Fibroblast of peridontal ligament (primary cell): Measurements from ENCODE around the gene CAMTA1.
"Not testable (repeated sequence)": the region's sequence is repeated elsewhere in the genome, so short reads cannot be mapped to it uniquely, and the experiment has no call there.

ENCODE experiments used
- DNase-seq: peaks from one replicate; pipeline ENCODE4 v3.0.0-alpha.2; 2010; ENCODE audit errors: extremely low read depth

Gene CAMTA1

GRCh38 chr1:6810146-6810734 lies 25.0 kb downstream of the CAMTA1 start:
- DNase-seq = not testable (repeated sequence)

DNA sequence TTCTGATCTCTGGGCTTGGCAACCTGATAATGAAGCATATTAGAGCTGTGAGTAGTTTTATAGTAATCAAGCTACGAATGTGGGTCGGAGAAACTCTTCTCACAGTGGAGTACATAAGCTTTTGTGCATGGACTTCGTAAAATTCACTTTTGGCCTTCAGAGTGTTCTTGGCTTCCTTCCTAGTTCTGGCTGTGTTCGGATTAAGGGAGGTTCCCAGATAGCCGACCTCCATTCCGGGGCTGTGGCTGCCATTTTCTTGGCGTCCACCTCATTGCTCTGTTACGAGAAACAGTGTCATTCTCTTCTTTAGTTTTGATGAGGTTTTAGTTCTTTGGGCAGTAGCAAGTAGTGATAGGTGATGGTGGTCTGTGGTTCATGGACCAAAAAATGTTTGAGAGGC lies 26.3 kb downstream of the CAMTA1 start:
- DNase-seq = no peak

GRCh38 chr1:6813165-6813564 lies 27.9 kb downstream of the CAMTA1 start:
- DNase-seq = no peak

DNA sequence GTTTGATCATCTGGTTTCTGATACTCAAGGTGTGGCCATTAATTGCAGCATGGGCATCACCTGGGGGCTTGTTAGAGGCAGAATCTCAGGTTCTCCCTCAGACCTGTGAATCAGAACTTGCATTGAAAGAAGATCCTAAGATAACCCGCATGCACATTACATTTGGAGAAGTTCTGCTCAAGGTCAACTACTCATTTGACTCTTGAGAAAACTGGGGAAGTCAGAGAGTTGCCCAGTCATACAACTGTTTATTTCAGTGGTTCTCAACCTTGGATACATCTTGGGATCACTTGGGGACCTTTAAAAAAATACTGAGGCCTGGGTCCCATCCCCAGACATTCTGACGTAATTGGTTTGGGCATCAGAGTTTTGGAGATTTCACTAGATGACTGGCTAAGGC lies 30.5 kb downstream of the CAMTA1 start:
- DNase-seq = no peak

DNA sequence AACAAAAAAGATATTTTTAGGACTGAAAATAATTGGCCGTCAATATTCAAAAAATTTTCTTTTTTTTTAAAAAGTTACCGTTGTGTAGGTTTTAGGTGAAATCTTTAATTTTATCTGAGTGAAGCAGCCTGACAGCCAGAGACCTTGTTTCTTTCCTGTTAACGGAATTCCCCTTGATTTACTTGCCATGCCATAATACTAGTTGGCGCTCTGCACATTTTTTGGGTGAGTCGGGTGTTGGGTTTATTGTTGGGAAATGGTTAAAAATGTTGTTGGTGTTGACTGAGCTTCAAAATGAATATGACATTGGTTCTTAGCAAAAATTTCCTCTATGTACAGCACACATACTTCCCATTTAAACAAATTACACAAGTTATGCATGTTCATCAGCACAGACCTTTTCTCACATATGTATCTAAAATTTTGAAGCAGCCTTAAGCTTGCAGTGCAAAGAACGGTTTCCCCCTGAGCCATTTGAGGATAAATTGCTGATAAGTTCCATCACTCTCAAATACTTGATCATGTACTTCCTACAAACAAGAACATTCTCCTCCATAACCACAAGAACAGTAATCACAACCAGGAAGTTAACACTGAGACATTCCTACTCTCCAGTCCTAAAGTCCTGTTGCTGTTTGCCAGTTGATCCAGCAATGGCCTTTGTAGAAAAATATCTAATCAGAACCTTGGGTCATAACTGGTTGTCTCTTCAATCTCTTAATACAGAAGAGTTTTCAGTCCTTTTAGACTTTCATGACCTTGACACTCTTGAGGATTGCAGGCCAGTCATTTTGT lies 34.2 kb downstream of the CAMTA1 start:
- peak; percentile 66 for DNase-seq

GRCh38 chr1:6820899-6821298 lies 35.6 kb downstream of the CAMTA1 start:
- DNase-seq = no peak

- peak; percentile 35 for DNase-seq
These were observed 37.5 kb downstream of the CAMTA1 start for GRCh38 chr1:6822530-6823359.

DNA sequence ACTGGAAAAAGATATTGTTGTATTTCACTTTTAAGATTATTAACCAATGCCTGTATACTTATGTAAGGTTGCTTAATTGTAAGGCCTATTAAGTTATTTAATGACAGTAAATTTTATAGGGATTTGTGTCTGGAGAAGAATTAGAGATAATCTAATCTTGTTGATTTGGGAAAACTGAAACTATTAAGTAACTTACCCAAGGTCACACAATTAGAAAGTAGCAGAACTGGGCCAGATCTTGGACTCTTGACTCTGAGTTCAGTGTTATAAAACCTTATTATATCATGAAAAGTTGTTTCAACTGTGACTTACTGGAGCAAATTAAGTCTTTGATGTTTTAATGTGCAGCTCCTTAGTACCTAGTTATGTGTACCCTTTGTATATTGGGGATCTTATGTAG lies 38.5 kb downstream of the CAMTA1 start:
- DNase-seq = no peak

DNA sequence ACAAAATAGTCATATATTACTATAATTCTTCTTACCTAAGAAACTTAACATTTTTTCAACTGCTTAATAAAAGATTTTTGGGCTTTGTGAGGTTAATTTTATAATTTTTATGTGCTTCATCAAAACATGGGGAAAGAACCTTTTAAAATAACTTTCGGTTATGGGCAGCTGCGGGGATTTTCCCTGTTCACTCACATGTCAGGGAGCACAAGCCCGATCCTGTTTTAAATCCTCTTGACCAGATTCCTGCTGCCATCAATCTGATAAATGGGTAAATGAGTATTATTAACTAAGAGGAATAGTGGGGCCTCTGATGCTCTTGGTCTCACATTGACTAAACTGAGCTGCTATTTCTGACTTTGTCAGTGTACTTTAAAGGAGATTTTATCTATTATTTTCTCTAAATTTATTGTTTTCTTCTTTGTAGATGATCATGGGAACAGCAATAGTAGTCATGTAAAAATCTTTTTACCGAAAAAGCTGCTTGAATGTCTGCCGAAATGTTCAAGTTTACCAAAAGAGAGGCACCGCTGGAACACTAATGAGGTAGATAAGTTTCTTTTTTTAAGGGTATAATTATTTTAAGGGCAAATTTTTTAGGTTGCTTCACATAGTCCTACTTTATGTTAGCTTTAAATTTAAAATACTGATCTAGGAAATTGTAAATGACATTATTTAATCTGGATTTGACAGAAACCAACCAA lies 39.6 kb downstream of the CAMTA1 start:
- no peak for DNase-seq

- no peak for DNase-seq
These were observed 40.6 kb downstream of the CAMTA1 start for GRCh38 chr1:6825828-6826227.

DNA sequence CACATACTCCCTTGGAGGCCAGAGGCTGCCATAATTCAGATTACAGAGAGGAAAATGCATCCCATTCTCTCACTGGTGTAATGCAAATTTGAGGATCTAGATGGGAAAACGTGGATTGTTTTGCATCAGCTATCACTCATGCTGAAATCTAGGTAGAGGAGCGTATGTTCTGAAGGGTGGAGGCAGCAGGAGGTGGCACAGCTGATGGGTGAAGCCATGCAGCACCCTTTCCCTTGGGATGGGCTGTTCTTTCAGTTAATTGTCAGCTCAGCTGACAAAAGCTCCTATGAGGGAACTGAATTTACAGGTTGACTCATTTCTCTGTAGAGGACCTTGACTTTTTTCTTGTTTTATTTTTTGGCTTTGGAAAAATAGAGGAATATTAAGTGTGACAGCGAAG lies 41.8 kb downstream of the CAMTA1 start:
- no peak for DNase-seq

GRCh38 chr1:6827630-6828165 lies 42.4 kb downstream of the CAMTA1 start:
- DNase-seq = peak; percentile 11

DNA sequence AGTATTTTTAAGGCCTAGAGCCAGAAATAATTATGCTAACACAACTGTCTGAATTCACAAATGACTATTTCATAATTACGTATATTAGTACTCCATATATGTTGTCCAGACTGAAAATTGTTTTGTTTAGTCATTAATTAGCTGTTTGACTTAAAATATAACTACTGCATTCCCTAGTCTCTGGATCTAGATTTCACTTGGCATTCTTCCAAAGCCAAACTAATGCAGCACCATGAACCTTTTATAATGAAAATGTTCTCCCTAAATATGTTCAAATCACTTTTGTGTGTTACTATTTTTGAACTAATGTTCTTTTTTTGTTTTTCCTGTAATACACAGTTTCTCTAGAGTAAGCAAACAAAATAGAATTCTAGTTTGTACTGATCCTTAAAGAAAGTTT lies 46.1 kb downstream of the CAMTA1 start:
- peak; percentile 29 for DNase-seq

GRCh38 chr1:6832006-6832405 lies 46.8 kb downstream of the CAMTA1 start:
- not testable (repeated sequence) for DNase-seq

DNA sequence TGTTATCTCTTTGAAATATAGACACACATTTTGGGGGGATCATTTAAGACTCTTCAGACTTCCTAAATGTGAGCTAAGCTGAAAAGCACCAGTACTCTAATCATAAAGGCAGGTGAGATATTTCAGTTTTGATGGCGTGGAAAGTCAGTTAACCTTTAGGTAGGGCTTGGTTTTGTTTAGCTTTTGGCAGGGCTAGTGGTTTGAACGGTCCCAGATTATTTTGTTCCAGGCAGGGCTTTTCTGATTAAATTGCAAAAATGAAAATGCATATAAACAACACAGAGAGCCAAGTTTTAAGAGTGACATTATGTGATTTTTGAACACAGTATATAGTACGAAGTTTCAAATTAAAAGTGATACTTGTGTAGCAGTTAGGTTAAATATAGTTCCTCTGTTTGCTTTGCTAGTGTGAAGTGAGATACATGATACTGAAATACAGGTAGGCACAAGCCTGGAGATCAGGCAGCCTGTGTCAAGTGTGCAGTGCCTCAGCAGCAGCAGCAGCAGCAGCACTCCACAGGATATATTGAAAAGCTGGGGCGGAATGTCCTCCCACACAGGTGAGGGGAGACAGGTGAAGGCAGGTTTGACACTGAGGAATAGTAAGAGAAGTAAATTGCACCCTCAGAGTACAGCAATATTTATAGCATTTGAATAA lies 47.4 kb downstream of the CAMTA1 start:
- DNase-seq = no peak

- DNase-seq = no peak
These were observed 48.5 kb downstream of the CAMTA1 start for GRCh38 chr1:6833804-6834203.

- no peak for DNase-seq
These were observed 49.1 kb downstream of the CAMTA1 start for GRCh38 chr1:6834366-6834765.

DNA sequence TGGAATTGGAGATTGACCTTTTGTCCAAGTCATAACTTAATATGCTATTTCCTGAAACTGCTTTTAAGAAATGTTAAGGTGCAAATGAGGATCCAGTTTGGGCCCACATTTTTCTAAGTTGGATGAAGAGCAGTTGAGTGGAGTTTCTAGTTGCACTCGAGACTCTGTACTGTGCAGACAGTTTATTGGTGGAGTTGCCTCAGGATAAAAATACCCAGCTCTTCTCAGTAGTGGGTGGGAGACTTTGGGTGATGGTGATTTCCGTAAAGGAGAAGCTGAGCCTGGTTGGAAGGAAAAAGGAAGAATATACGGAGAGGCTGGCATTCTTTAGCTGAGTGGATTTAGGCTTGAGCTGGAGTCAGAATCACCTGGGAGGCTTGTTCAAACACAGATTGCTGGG lies 49.9 kb downstream of the CAMTA1 start:
- DNase-seq = no peak

DNA sequence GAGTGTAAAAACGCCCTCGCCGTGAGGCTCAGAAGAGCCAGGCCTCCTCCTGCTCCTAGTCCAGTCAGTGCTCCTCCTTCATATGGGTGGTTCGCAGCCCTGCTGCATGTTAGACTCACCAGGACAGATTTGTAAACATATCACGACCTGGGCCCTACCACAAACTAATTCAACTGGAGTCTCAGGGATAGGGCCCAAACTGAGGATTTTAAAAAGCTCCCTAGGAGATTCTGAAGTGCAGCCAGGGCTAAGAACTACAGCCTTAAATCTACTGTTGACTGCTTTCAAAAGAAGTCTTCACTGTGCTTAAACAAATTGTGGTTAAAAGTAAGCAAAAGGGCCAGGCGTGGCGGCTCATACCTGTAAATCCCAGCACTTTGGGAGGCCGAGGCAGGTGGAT lies 57.0 kb downstream of the CAMTA1 start:
- DNase-seq = no peak

DNA sequence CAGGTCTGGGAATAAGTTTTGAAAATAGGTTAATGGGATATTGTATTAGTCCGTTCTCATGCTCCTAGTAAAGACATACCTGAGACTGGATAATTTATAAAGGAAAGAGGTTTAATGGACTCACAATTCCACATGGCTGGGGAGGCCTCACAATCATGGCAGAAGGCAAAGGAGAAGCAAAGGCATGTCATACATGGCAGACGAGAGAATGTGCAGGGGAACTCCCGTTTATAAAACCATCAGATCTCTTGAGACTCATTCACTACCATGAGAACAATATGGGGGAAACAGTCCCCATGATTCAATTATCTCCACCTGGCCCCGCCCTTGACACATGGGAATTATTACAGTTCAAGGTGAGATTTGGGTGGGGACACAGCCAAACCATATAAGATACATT lies 60.5 kb downstream of the CAMTA1 start:
- not testable (repeated sequence) for DNase-seq

DNA sequence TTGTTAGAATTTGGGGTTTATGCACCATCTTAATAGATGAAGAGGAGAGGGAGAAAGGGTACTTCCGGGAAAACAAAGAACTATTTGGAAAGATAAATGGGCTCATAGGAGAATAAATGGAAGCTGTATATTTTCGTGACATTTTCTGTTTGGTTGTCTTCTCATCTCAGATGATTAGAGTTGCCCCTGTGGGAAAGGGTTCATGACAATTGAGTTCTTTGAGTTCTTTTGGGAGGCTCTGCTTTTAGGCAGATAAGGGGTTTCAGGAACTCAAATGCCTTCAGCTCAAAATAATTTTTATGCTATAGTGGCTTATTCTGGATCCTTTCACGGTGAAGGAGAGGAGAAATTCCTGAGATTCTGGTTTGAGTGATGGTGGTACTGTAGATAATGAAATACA lies 63.6 kb downstream of the CAMTA1 start:
- DNase-seq = no peak
